ENCODE results near the gene LCN15.

DNA sequence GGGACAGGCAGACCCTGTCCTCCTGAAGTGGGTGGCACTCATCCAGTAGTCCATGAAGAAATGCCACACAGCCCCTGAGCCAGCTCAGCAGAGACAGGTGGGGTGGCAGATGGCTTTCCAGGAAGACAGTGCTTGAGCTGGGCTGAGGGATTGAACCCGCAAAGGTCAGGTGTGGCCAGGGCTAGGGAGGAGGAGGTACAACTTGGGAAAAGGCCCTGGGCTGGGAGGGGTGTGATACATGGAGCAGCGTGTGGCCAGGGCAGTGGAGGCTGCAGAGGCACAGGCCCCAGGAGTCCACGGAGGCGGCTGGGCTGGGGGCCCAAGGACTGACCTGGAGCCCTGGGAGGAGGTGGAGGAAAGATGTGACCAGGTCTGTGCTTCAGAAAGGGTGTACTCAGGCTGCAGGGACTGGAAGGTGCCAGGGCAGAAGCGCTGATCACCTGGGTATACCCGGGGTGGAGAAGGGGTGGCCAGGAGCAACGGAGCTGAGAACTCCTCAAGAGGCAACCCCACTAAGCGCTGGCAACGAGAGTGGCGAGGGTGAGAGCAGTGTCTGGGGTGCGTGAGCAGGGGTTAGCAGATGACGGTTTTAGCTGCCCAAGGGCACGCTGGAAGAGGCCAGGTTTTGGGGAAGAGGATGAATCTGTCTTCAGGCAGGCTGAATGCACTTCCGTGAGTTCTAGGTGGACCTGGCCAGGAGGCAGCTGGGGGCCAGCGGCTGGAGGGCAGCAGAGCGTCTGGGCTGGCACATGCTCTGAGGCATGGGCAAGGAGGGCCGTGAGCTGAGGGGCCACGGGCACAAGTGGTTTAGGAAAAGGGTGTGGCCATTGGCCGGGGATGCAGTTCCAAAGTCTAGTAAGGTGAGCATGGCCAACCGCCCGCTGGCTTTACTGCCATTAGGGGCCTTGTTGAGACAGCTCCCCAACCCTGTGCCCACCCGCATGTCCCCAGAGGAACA, 39.5 kb upstream of the LCN15 start:
- no peak for TF ChIP-seq CTCF (conservative IDR thresholded peaks at IDR 0.05; ENCODE audit: low read length)
- TF ChIP-seq EZH2phosphoT487 (IDR thresholded peaks at IDR 0.05; ENCODE audit: borderline replicate concordance, low read depth, low read length), result no peak

Measured in OCI-LY7 (cell line).